Cardiac muscle cell (in vitro differentiated cells and primary cell): Measurements from ENCODE around the gene NKX6-1. TPM values are rescaled to one million over a fixed set of nuclear protein-coding genes. Genes with fewer than 3 reads are reported as not detected.

ENCODE experiments used
- DNase-seq, 2 donors: peaks; one replicate each; pipeline versions ENCODE4 v3.0.0 to v3.0.0-alpha.2; 2010 to 2017; ENCODE audit warnings: low read depth in 1 of 2, low spot score in 1 of 2
- H3K27ac ChIP-seq: fragments of 200-600 bp; sonication (generic); 2 replicates; pipeline ENCODE4 v1.5.1; 2016
- H3K27me3 ChIP-seq: fragments of 200-600 bp; sonication (generic); 2 replicates; pipeline ENCODE4 v1.6.0; 2016; ENCODE audit warnings: control low read depth
- H3K36me3 ChIP-seq: fragments of 200-600 bp; sonication (generic); 2 replicates; pipeline ENCODE4 v1.5.1; 2016; ENCODE audit warnings: control low read depth
- H3K4me1 ChIP-seq: fragments of 200-600 bp; sonication (generic); 2 replicates; pipeline ENCODE4 v1.8.1; 2017; ENCODE audit warnings: low read depth, mild to moderate bottlenecking, mixed run types
- H3K4me3 ChIP-seq: fragments of 200-600 bp; sonication (generic); 2 replicates; pipeline ENCODE4 v1.5.1; 2016; ENCODE audit warnings: mild to moderate bottlenecking
- H3K9me3 ChIP-seq: fragments of 200-600 bp; sonication (generic); 2 replicates; pipeline ENCODE4 v1.5.1; 2017; ENCODE audit warnings: low read depth, mild to moderate bottlenecking, control low read depth
- CTCF ChIP-seq: IDR thresholded peaks from 2 replicates; pipeline ENCODE4 v1.5.1; 2012; ENCODE audit warnings: low read depth, mild to moderate bottlenecking, low read length
- polyA plus RNA-seq: library from polyadenylated mRNA; unstranded; fragments of >200 nt; fragmentation: Nextera tagmentation; extraction: Ambion mirVana; gene quantifications from 2 replicates; pipeline ENCODE4 v1.2.1, GENCODE V29; 2016
- total RNA-seq: library from RNA; depleted of rRNA; stranded (reverse); fragments of >200 nt; gene quantifications from 2 replicates; pipeline ENCODE4 v1.2.3, GENCODE V29; 2016

The NKX6-1 gene
- not detected in 2 replicates for total RNA-seq
- not detected in 2 replicates for polyA plus RNA-seq

DNA sequence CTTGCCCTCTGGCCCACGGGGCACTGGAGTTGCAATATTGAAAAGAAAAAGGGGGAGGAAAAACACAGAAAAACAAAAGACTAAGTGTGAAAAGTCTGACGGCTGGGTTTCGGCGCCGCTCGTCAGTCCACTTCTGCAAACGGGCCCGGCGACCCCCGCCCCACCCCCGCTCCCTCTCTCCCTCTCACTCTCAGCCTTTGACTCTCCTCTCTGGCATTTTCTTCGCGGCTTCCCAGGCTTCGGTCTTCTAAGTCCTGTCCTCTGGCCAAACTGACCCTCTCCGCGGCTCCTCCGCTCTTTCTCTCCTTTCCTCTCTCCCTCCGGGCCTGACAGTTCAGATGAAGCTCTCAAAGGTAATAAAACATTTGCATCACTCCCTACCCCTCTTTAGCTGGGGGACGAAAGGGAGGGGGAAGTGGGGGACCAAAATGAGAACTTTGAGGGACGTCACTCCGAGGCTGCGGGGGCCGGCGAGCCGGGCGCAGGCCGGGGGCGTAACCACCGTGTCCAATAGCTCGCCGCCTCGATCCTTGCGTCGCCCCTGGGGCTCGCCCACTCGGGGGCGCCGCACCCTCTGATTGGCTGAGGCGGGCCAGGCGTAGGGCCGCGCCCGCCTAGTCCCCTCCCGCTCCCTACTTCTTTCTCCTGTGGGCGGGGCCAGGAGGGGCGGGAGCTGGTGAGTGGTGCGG is at the start of gene NKX6-1:
Gene NKX6-1 (minus strand): TSS at position 358 of the 689 bp plus-strand sequence. CDS start 1,064 bp downstream, outside the sequence.
- peaks cover 100% of the 10 kb centered on the region for H3K27me3 ChIP-seq
- TF ChIP-seq CTCF = no peak
- H3K36me3 ChIP-seq = no peaks in the 10 kb centered on the region
- DNase-seq = peak; percentile 62 to 92
- no peak within 1 kb of the TSS for H3K27ac ChIP-seq
- H3K4me1 ChIP-seq = peaks cover 3% of the 10 kb centered on the region
- H3K4me3 ChIP-seq = peak within 1 kb of the TSS; percentile 31
- no peaks in the 10 kb centered on the region for H3K9me3 ChIP-seq

DNA sequence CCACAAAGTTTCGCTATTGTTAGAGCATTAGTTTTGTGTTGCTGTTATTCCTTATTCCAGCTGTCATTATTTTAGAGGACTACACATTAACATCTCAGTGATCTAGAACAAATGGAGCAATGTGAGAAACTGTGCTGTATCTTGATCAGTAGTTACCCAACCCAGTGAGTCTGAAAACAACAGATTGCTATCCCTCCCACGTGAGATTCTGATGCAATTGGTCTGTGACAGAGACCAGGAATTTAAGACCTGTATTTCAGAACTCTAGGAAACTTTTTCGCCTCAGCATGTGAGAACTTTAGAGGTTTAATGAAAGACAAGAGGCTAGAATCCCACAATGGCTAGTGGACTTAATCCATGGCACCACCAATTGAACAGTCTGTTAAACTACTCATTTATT is 48.1 kb upstream of the NKX6-1 start:
- H3K9me3 ChIP-seq = no peaks in the 10 kb centered on the region
- H3K4me3 ChIP-seq = no peak overlapping the region
- H3K36me3 ChIP-seq = no peaks in the 10 kb centered on the region
- no peak overlapping the region for H3K27ac ChIP-seq
- no peaks in the 10 kb centered on the region for H3K27me3 ChIP-seq
- peak in 1 of 2 donors; percentile 25 for DNase-seq
- no peaks in the 10 kb centered on the region for H3K4me1 ChIP-seq
- no peak for TF ChIP-seq CTCF

- Histone ChIP-seq H3K9me3 (no peaks in the 10 kb centered on the region), H3K27me3 (no peaks in the 10 kb centered on the region), H3K4me3 (no peak overlapping the region), H3K27ac (no peak overlapping the region), H3K4me1 (no peaks in the 10 kb centered on the region), H3K36me3 (no peaks in the 10 kb centered on the region)
- TF ChIP-seq CTCF = no peak
- no peak for DNase-seq
Measured at GRCh38 chr4:84545093-84545492, 46.0 kb upstream of the NKX6-1 start.

DNA sequence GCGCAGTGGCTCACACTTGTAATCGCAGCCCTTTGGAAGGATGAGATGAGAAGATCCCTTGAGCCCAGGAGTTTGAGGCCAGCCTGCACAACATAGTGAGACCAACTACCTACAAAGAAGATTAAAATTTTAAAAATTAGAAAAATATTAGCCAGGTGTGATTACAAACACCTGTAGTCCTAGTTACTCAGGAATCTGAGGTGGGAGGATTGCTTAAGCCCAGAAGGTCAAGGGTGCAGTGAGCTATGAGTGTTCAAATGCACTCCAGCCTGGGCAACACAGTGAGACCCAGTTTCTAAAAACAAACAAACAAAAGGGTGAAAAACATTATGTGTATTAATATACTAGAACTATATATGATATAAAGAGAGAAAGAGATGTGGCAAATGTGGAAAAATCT is 36.8 kb upstream of the NKX6-1 start:
- Histone ChIP-seq H3K9me3 (no peaks in the 10 kb centered on the region), H3K36me3 (no peaks in the 10 kb centered on the region), H3K4me1 (no peaks in the 10 kb centered on the region), H3K27me3 (no peaks in the 10 kb centered on the region), H3K4me3 (no peak overlapping the region), H3K27ac (no peak overlapping the region)
- no peak for TF ChIP-seq CTCF
- DNase-seq = no peak

DNA sequence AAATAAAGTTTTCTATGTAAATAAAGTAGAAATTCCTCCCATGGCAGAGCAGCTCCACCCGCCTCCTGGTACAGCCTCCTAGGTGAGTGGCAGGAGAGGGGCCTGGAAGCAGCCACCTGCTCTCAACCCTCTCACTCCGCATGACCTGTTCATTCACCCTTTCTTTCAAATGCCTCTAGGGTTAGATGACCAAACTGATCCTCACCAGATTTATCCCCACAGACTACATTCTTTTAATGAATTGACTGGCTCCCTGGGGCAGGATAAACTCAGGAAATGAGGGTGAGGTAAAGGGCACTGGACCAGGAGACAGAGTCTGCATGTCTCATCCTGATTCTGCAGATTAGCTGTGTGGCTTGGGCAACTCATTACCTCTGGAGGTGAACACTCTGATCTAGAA is 32.6 kb upstream of the NKX6-1 start:
- Histone ChIP-seq H3K4me1 (no peaks in the 10 kb centered on the region), H3K9me3 (no peaks in the 10 kb centered on the region), H3K27me3 (no peaks in the 10 kb centered on the region), H3K36me3 (no peaks in the 10 kb centered on the region), H3K27ac (no peak overlapping the region), H3K4me3 (no peak overlapping the region)
- TF ChIP-seq CTCF = no peak
- no peak for DNase-seq
